Measurements from ENCODE around the gene PROM1.

GRCh38 chr4:16027626-16028025 lies 56.2 kb downstream of the PROM1 start:
- TF ChIP-seq TARDBP (IDR thresholded peaks at IDR 0.05) (no peak), BHLHE40 (IDR thresholded peaks at IDR 0.05; ENCODE audit: borderline replicate concordance) (no peak), FOXA1 (IDR thresholded peaks at IDR 0.05) (no peak), HDGF (IDR thresholded peaks at IDR 0.05; ENCODE audit: borderline replicate concordance) (no peak), ELF4 (IDR thresholded peaks at IDR 0.05) (no peak), L3MBTL2 (conservative IDR thresholded peaks at IDR 0.05) (no peak), ZNF384 (IDR thresholded peaks at IDR 0.05) (no peak), ARNT (IDR thresholded peaks at IDR 0.05) (no peak), PKNOX1 (IDR thresholded peaks at IDR 0.05) (no peak), FOXK2 (IDR thresholded peaks at IDR 0.05) (no peak)
